Epithelial cell of esophagus (primary cell): Measurements from ENCODE around the gene ADCY10.

ENCODE experiments used
- DNase-seq: peaks from one replicate; pipeline ENCODE4 v3.0.0; 2010; ENCODE audit warnings: low read depth
- H3K4me3 ChIP-seq: 2 replicates; pipeline ENCODE4 v1.5.1; 2011; ENCODE audit warnings: mild to moderate bottlenecking, low read length, control low read depth
- CTCF ChIP-seq: IDR thresholded peaks from 2 replicates; pipeline ENCODE4 v1.5.1; 2011; ENCODE audit warnings: low read depth, mild to moderate bottlenecking, low read length, control low read depth, inconsistent platforms; ENCODE audit not compliant: insufficient read depth; ENCODE audit errors: missing control alignments

ADCY10 gene

DNA sequence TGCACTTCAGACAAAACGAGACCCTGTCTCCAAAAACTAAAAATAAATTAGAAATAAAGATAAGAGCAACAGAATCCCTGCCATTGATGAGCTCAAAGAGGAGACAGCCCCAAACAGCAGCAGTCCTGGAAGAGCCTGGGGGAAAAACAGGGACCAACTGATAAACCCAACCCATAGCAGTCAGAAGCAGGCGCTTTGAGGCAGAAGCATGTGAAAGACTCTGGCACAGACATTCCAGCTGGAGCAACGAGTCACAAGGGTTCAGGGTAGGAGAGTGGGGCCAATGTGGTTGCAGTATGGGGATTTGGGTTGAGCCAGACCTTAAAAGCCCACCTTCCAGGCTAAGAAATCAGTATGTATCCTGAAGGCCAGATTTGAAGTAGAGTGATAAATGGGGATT, 113.7 kb downstream of the ADCY10 start:
- DNase-seq, result no peak

GRCh38 chr1:167799747-167800146, 114.2 kb downstream of the ADCY10 start:
- TF ChIP-seq CTCF, result no peak
- DNase-seq, result peak; percentile 83
- H3K4me3 ChIP-seq, result no peak overlapping the region

More for the DNA sequence above, 113.7 kb downstream of the ADCY10 start:
- no peak overlapping the region for H3K4me3 ChIP-seq
- TF ChIP-seq CTCF, result no peak

- H3K4me3 ChIP-seq, result no peak overlapping the region
- no peak for DNase-seq
- no peak for TF ChIP-seq CTCF
Observed at GRCh38 chr1:167798952-167799351, 115.0 kb downstream of the ADCY10 start.

GRCh38 chr1:167797015-167797414, 116.9 kb downstream of the ADCY10 start:
- H3K4me3 ChIP-seq, result no peak overlapping the region
- no peak for TF ChIP-seq CTCF
- peak; percentile 98 for DNase-seq

GRCh38 chr1:167795810-167796740, 117.9 kb downstream of the ADCY10 start:
- DNase-seq, result peak; percentile 72
- TF ChIP-seq CTCF, result no peak

DNA sequence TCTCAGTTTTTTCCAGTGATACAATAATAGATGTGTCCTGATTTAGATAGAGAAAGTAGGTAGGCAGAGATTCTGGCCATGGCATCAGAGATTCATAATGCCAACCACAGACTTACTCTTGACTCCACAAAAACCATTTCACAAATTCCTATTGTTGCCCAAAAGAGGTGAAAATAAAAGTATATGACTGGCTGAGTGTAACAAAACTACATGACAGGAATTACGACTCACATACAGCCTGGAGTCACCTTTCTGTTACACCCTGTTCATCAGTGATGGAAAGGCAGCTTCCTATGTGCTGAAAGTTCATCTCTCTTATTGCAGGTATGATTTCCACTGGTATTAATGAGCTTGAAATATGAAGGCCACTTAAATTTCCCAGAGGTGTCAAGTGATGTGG, 119.9 kb downstream of the ADCY10 start:
- DNase-seq, result peak; percentile 50
- H3K4me3 ChIP-seq, result no peak overlapping the region
- no peak for TF ChIP-seq CTCF

More at GRCh38 chr1:167795810-167796740, 117.9 kb downstream of the ADCY10 start:
- H3K4me3 ChIP-seq, result no peak overlapping the region
